Mucosa of gallbladder (tissue), 1 donor: Measurements from ENCODE around the gene OR2H2. TPM values are rescaled to one million over a fixed set of nuclear protein-coding genes. Genes with fewer than 3 reads are reported as not detected.

Experiments
- DNase-seq: peaks from one replicate; pipeline ENCODE4 v3.0.0-alpha.2; 2020; ENCODE audit warnings: low spot score
- total RNA-seq: library from RNA; stranded (reverse); gene quantifications from one replicate; pipeline ENCODE4 v1.2.1, GENCODE V29; 2021
- donor health status: DM: no; HTN: no; CAD: no.

Gene OR2H2
- total RNA-seq, 1 donor from 2014 or later, result not detected

GRCh38 chr6:29591677-29592076 lies 6.8 kb downstream of the OR2H2 start:
- DNase-seq, result no peak

GRCh38 chr6:29593199-29593855 lies 8.4 kb downstream of the OR2H2 start:
- no peak for DNase-seq

- DNase-seq, result no peak
These were observed 11.5 kb downstream of the OR2H2 start for GRCh38 chr6:29596381-29596900.

- no peak for DNase-seq
These were observed 12.3 kb downstream of the OR2H2 start for GRCh38 chr6:29597184-29597583.

- no peak for DNase-seq
These were observed 13.3 kb downstream of the OR2H2 start for GRCh38 chr6:29598172-29598747.

GRCh38 chr6:29602564-29603361 lies 17.8 kb downstream of the OR2H2 start:
- no peak for DNase-seq

- DNase-seq, result no peak
These were observed 18.5 kb downstream of the OR2H2 start for GRCh38 chr6:29603456-29603855.

GRCh38 chr6:29603930-29604329 lies 19.0 kb downstream of the OR2H2 start:
- DNase-seq, result no peak

GRCh38 chr6:29608131-29608530 lies 23.2 kb downstream of the OR2H2 start:
- no peak for DNase-seq

GRCh38 chr6:29610540-29610939 lies 25.6 kb downstream of the OR2H2 start:
- DNase-seq, result no peak

- DNase-seq, result no peak
These were observed 26.5 kb downstream of the OR2H2 start for GRCh38 chr6:29611426-29611825.

GRCh38 chr6:29617782-29618554 lies 33.0 kb downstream of the OR2H2 start:
- no peak for DNase-seq

GRCh38 chr6:29619578-29620160 lies 34.7 kb downstream of the OR2H2 start:
- DNase-seq, result no peak

GRCh38 chr6:29620630-29621029 lies 35.7 kb downstream of the OR2H2 start:
- no peak for DNase-seq

GRCh38 chr6:29624520-29624961 lies 39.6 kb downstream of the OR2H2 start:
- DNase-seq, result no peak

GRCh38 chr6:29625337-29625930 lies 40.5 kb downstream of the OR2H2 start:
- no peak for DNase-seq

GRCh38 chr6:29626948-29627754 lies 42.2 kb downstream of the OR2H2 start:
- no peak for DNase-seq

- DNase-seq, result peak; percentile 56
These were observed 43.0 kb downstream of the OR2H2 start for GRCh38 chr6:29627755-29628418.

- DNase-seq, result peak; percentile 66
These were observed 43.7 kb downstream of the OR2H2 start for GRCh38 chr6:29628419-29629281.
